Ishikawa (cell line): Measurements from ENCODE around the gene ATP10B.

Experiments
- CEBPB ChIP-seq: IDR thresholded peaks from 2 replicates; pipeline ENCODE4 v1.6.1; 2012
- CREB1 ChIP-seq: IDR thresholded peaks from 2 replicates; pipeline ENCODE4 v1.6.1; 2012; ENCODE audit warnings: low read depth
- EGR1 ChIP-seq: IDR thresholded peaks from 2 replicates; pipeline ENCODE4 v1.6.1; 2012
- EP300 ChIP-seq: IDR thresholded peaks from 2 replicates; pipeline ENCODE4 v1.6.1; 2012; ENCODE audit warnings: borderline replicate concordance
- FOXM1 ChIP-seq: IDR thresholded peaks from 2 replicates; pipeline ENCODE4 v1.6.1; 2012; ENCODE audit warnings: low read depth, borderline replicate concordance
- MAX ChIP-seq: IDR thresholded peaks from 2 replicates; pipeline ENCODE4 v1.6.1; 2012
- NFIC ChIP-seq: IDR thresholded peaks from 2 replicates; pipeline ENCODE4 v1.6.1; 2012
- RAD21 ChIP-seq: IDR thresholded peaks from 2 replicates; pipeline ENCODE4 v1.6.1; 2012; ENCODE audit warnings: low read depth
- REST ChIP-seq: IDR thresholded peaks from 2 replicates; pipeline ENCODE4 v1.6.1; 2012; ENCODE audit warnings: low read depth, mild to moderate bottlenecking
- TAF1 ChIP-seq: IDR thresholded peaks from 2 replicates; pipeline ENCODE4 v1.6.1; 2012; ENCODE audit warnings: low read depth, mild to moderate bottlenecking
- TCF12 ChIP-seq: IDR thresholded peaks from 2 replicates; pipeline ENCODE4 v1.6.1; 2012; ENCODE audit warnings: low read depth
- TEAD4 ChIP-seq: IDR thresholded peaks from 2 replicates; pipeline ENCODE4 v1.6.1; 2012
- USF1 ChIP-seq: IDR thresholded peaks from 2 replicates; pipeline ENCODE4 v1.6.1; 2012
- YY1 ChIP-seq: IDR thresholded peaks from 2 replicates; pipeline ENCODE4 v1.6.1; 2012; ENCODE audit warnings: low read depth
- ZBTB7A ChIP-seq: IDR thresholded peaks from 2 replicates; pipeline ENCODE4 v1.6.1; 2012; ENCODE audit warnings: low read depth

ATP10B gene

GRCh38 chr5:160769301-160769700 is 82.7 kb downstream of the ATP10B start:
- TF ChIP-seq YY1: no peak
- no peak for TF ChIP-seq MAX
- TF ChIP-seq CREB1: no peak
- TF ChIP-seq TAF1: no peak
- TF ChIP-seq TEAD4: no peak
- no peak for TF ChIP-seq NFIC
- no peak for TF ChIP-seq CEBPB
- no peak for TF ChIP-seq TCF12
- no peak for TF ChIP-seq RAD21
- TF ChIP-seq EGR1: no peak
- no peak for TF ChIP-seq REST
- no peak for TF ChIP-seq USF1

- TF ChIP-seq YY1: no peak
- no peak for TF ChIP-seq TAF1
- no peak for TF ChIP-seq NFIC
- TF ChIP-seq RAD21: no peak
Measured at GRCh38 chr5:160767062-160767461, 84.9 kb downstream of the ATP10B start.

GRCh38 chr5:160760008-160760407 is 92.0 kb downstream of the ATP10B start:
- TF ChIP-seq CREB1 (no peak), ZBTB7A (no peak), TAF1 (no peak), REST (no peak), EGR1 (no peak), NFIC (no peak), USF1 (no peak), MAX (no peak), RAD21 (no peak), TCF12 (no peak), FOXM1 (no peak), CEBPB (no peak), EP300 (no peak), TEAD4 (no peak), YY1 (no peak)

GRCh38 chr5:160757194-160757593 is 94.8 kb downstream of the ATP10B start:
- TF ChIP-seq ZBTB7A: no peak
- no peak for TF ChIP-seq FOXM1
- TF ChIP-seq EP300: no peak
- no peak for TF ChIP-seq NFIC
- no peak for TF ChIP-seq YY1
- TF ChIP-seq CREB1: no peak
- no peak for TF ChIP-seq USF1
- no peak for TF ChIP-seq CEBPB
- no peak for TF ChIP-seq RAD21
- TF ChIP-seq REST: no peak
- no peak for TF ChIP-seq MAX
- no peak for TF ChIP-seq TAF1
- no peak for TF ChIP-seq TCF12
- no peak for TF ChIP-seq EGR1
- no peak for TF ChIP-seq TEAD4
